ENCODE measurements around the gene MS4A15.
A peak's percentile ranks its signal among the peaks of the same experiment; 100 is the strongest.
"Not testable (repeated sequence)": the region's sequence is repeated elsewhere in the genome, so short reads cannot be mapped to it uniquely, and the experiment has no call there.

Gene MS4A15

DNA sequence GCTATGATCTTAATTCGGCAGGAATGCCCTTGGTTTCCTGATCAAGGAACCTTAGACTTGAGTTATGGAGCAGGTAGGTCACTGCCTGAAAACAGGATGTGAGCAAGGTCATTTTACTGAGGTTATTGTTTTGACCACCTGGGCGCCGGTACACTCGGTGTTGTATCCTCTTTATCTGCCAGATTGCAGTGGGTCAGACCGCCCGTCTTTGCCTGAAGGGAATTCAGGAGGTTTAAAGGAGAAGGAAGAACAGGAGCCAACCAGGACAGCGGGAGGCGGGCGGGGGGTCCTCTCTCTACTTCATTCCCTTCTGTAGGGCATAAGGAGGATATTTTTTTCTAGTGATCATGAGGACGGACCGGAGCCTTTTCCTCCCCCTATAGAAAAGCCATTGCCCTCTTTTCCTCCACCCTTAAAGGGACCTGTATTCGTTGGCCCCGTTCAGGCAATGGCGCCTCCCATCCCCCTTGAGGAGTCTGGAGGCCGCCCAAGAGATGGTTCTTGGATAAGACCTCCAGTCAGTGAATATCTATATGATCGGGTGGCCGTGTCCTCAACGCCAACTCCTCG lies 649 bp downstream of the MS4A15 start:
- no peak for DNase-seq

DNA sequence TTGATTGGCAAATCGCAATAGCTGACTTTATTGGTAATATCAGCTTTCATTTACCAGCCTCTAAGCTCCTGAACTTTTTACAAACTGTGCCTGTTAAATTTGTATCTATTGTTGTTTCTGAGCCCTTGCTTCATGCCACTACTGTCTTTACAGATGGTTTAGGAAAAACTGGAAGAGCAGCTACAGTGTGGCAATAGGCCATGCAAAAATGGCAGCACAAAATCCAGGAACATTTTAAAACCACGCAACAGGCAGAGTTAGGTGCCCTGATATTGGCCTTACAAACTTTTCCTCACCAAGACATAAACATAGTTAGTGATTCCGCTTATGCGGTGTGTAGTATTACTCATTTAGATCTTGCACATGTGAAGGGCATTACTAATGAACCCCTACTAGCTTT lies 2.0 kb downstream of the MS4A15 start:
- DNase-seq: not testable (repeated sequence)

DNA sequence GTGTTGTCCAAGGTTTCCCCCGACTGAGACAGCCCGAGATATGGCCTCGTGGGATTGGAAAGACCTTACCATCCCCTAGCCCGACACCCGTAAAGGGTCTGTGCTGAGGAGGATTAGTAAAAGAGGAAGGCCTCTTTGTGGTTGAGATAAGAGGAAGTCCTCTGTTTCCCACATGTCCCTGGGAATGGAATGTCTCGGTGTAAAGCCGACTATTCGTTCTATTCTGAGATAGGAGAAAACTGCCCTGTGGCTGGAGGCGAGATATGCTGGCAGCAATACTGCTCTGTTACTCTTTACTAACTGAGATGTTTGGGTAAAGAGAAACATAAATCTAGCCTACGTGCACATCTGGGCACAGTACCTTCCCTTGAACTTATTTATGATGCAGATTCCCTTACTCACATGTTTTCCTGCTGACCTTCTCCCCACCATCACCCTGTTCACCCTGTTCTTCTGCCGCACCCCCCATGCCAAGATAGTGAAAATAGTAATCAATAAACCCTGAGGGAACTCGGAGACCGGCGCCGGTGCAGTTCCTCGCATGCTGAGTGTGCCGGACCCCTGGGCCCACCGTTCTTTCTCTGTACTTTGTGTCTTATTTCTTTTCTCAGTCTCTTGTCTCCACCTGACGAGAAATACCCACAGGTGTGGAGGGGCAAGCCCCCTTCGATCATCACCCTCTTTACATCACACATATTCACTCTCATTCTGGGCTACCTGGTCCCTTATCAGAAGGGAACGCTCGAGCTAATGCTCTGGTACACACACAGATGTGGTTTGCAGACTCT lies 3.0 kb downstream of the MS4A15 start:
- not testable (repeated sequence) for DNase-seq

DNA sequence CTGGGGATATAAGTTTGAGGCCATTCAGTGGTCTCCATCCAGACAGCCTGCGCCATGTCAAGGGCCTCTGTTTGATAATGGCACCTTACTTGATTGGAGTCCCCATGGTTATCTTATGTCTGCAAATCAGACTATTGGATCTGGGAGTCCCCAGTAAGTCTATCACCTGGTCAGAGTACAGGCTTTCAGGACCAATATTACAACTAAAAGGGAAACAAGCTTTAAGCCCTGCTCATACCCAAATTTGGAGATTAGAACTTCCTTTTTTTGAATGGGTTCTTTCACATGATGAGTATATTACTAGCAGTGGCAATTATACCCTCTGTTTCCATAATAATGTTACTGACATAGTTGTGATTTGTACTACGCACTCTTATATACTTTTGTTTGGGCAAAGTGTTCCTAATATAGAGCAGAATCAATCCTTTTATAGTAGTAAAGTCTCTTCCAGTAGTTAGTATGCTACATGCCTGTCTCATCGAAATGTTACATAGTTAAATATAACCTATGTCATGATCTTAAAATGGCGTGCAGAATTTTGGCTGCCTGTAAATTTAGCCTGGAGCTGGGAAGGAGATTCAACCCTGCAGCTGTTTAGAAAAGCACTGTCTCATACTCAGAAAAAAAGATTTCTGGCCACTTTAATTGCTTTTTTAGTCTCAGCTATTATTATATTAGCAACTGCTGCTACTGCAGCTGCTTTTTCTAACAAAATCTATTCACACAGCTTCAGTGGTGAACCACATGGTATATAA lies 4.9 kb downstream of the MS4A15 start:
- no peak for DNase-seq

DNA sequence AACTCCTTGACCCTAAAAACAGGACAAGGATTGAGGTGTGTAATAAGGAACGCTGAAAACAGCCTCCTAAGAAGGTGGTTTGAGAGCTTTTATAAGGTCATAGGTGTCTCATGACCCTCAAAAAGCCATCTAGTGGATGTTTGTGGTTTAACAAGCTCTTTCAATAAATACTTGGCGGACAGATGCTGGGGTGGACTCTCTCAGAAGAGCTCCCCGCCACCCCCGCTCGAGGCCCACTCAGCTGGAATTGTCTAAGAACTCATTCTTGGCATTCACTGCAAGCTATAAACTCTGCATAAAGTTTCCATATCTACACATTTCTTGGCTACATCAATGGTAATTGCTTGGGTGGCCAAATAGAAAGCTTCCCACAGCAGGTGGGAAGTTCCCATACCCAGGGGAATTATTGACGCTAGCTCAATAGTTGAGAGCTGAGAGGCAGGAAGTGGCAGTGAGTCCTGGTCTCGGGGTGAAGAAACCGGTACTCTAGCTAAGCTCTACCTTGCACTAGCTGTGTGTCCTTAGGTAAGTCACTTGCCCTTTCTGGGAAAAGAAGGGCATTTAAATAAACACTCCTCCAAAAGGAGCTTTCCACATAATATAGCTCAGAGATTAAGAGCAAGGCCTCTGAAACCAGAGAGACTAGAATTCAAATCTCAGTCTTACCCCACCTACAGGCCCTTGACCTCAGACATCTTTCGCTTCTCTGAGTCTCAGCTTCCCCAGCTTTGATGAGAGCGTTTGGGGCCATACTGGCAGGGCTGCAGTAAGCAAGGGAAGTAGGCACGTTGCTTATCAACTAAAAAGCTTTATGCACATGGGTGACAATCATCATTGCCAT lies 6.4 kb downstream of the MS4A15 start:
- no peak for DNase-seq

DNA sequence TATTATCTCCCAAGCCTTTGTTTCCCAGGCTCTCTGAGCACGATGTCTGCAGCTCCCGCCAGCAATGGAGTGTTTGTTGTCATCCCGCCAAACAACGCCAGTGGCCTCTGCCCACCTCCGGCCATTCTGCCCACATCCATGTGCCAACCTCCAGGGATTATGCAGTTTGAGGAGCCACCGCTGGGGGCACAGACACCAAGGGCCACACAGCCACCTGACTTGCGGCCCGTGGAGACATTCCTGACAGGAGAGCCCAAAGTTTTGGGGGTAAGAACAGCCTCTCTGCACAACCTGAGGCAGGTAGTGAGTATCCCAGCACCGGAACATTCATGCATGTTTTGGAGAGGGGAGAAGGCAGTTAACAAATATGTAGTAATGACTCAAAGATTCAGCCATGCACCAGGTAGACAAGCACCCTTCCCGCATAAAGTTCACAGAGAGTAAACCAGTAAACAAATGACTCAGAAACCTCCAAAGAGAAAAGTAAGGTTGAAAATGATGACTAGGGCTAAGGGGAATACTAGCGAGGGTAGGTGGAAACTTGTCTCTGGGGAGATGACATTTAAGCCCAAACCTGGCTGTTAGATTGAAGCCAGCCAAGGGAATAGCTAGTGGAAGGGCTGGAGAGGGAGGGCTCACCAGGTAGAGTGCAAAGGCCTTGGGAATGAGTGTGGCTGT lies 7.2 kb downstream of the MS4A15 start:
- no peak for DNase-seq

DNA sequence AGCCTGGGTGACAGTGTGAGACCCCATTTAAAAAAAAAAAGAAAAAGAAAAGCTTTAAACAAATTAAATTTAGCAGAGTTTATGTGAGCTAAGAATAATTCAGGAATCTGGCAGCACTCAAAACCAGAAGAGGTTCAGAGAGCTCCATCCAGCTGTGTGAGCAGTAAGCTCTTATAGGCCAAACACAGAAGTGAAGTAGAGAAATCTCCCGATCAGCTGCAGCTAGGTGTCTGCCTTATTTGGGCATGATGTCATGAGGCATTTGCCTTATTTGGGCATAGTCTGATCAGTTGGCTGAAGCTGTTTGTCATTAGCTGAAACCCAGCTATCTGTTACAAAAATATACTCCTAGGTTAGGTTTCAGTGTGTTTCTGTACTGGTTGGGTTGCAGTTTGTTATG lies 8.2 kb downstream of the MS4A15 start:
- DNase-seq: no peak

DNA sequence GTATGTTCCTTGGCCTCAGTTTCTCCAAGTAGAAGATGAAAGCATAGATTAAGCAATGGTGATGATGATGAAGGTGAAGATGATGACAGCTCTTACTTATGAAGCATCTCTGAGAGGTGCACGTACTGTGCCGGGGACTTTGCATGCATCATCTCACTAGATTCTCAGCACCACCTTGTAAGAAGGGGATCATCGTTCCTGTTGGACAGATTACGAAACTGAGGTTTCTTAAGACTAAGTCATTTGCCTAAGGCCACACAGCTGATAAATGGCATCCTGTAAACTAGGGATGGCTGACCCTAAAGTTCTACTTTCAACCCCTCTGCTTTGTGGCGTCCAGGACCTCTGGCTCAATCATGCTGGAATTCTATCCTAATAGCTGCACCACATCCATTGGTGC lies 8.7 kb downstream of the MS4A15 start:
- DNase-seq: no peak

DNA sequence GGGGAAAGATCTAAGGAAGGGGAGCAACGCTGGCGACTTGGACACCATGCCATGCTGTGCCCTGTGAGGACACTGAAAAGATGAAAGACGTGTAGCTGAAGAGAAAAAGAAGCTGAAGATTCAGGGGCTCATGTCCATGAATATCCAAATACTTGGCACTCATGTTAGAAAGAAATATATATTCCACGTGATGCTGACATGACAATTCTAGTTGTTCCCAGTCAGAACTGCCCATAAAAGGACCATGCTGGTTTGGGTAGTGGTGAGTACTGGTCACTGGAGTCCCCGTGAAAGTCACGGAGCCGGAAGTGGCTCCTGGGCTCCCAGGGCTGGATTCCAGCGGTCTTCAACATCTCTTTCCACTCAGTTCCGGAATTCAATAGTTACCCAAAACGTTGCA lies 9.9 kb downstream of the MS4A15 start:
- no peak for DNase-seq

DNA sequence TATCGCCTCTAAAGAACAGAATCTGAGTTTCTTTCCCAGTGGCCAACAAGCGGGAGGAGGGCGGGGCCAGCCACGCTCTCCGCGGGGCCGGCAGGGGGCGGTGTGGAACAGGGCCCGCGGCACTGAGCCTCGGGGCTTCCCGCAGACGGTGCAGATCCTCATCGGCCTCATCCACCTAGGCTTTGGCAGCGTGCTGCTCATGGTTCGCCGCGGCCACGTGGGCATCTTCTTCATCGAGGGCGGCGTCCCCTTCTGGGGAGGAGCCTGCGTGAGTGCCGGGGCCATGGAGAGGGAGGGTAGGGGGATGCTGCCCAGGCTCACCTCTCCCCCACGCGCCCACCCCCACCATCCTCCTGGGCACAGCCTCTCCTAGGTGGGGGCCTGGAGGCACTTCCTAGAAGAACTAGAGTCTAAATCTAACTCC lies 10.7 kb downstream of the MS4A15 start:
- DNase-seq: no peak

DNA sequence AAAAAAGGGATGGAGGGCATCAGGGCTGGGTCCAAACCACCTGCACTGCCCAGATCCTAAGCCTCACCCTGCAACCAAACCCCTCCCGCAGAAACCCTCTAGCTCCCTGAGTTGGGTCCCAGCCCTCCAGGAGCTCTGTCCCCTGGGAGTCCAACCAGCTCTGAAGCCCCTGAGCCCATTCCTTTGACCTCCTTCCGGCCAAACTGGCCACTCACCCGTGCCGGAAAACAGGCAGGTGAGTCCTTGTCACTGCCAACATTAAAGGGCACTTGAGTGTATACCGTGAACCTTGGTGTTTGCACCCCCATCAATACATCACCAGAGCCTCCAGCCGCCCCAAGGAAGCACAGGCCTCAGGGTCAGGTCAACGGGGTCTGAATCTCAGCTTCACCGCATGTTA lies 11.5 kb downstream of the MS4A15 start:
- DNase-seq: no peak

DNA sequence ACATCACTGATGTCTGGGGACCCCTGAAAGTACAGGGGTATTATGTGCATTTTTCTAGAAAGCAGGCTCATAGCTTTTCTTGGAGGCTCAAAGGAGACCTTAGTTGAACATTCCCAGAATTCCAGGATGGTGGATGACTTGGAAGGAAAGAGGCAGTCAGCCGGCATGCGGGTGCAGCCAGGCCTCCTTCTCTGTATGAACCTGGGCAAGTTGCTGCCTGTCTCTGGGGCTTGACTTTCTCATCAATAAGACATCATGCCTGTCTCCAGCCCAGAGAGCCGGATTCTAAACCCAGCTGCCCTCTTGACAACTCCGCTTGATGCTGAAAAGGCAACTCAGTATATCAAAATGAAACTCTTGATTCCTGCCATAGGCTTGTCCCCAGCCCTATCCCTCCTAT lies 12.6 kb downstream of the MS4A15 start:
- DNase-seq: no peak

DNA sequence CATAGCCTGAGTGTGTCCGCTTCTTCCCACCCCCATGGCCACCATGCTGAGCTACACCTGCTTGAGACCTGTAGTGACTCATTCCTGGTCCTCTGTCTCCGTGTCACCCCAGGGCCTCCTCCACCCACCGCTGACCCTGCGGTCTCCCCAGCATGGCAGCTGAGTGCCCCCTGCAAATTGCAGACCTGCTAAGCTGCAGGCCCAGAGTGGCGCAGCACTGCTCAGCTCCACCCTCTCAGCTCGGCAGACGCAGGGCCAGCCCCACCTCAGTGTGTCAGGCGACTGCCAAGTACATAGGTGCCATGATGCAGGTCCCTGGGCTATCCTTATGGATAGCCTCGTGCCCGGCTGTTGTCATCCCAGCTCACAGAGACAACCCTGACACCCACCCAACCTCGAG lies 13.1 kb downstream of the MS4A15 start:
- no peak for DNase-seq

DNA sequence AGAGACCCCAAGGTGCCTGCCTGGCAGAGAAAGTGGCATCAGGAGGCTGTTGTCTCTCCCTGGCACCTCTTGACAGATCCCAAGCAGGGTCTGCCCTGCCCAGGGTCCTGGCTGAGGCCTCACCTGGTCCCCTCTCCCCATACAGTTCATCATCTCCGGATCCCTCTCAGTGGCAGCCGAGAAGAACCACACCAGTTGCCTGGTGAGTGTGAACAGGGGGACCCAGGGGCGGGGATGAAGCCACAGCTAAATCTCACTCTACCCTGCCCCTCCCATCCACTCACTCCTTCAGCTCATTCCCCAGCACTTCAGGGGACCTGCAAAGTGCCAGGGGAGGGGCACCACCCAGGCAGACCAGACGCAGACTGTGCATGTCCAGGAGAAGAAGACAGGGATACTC lies 14.5 kb downstream of the MS4A15 start:
- no peak for DNase-seq

DNA sequence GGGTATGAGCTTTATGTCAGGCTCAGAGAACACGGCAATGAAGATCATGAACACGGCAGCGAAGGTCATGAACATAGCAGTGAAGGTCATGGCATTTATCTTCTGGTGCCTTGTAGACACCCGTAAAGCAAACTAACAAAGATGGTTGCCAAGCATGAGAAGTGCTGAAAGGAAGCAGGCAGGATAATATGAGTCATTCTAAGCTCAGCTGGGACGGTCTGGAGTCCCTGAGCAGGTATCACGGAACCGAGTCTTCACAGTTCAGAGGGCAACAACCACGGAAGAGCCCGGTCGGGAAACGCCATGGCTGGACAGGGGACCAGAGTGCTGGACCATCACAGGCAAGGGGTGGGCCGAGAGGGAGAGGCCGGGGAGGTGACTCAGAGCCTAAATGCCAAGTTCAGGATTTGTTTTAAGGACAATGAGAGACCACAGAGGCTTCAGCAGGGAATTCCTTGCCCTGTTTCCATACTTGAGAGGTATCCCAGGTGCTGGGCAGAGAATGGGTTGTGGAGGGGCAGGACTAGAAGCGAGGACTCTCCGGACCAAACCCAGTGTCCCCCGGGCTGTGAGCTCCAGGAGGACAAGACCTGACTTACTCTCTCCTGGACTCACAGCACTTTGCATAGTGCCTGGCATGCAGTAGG lies 15.3 kb downstream of the MS4A15 start:
- DNase-seq: no peak

DNA sequence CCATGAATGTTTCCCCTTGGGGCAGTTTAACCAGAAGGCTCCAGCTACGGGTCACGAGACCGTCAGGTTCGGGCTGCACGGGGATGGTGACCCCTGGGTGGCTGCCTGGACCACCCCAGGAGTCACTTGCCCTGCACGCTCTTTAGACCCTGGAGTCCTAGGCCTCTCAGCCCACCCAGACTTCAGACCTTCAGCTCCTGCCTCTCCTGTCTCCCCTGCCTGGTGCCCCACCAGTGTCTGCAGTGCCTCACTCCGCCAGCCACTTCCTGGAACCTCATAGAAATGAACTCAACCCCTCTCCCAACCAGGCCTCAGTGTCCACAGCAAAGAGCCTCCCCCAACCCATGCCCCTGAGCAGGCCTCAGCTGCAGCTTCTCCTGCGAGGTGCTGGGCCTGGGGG lies 16.0 kb downstream of the MS4A15 start:
- no peak for DNase-seq

DNA sequence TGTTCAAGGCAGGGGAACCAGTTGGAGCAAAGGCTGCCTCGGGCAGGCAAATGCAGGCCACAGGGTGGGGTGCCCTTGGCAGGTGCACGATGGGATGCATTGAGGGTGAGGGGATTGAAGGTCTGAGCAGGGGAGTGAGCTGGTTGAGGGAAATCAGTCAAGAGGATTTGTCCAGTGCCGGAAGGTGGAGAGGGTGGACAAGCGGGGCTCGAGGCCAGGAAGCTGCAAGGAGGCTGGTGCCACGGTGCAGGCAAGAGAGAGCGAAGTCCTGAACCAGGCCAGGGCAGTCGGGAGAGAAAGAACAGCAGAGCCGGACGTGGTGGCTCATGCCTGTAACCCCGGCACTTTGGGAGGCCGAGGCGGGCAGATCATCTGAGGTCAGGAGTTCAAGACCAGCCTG lies 18.1 kb downstream of the MS4A15 start:
- DNase-seq: no peak

DNA sequence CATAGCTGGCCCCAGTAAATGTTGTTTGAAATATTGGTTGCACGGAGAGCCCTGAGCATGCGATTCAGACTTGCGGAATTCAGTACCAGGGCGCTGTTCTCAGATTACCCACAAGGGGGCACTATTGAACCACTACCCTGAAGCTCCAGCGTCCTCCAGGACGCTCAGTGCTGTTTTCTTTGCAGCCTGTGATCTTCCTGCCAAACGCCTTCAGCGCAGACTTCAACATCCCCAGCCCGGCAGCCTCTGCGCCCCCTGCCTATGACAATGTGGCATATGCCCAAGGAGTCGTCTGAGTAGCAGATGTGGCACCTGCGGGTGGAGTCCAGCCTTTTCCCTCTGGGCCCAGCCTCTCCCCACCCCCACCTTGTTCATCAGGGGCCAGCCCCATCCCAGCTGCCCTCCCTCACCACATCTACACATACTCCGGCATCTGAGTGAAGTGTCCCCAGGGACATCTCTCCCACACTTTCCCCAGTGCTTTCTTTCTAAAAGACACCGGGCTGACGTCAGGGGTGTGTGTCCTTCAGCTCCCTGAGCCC lies 18.8 kb downstream of the MS4A15 start:
- DNase-seq: peak; percentile 95

DNA sequence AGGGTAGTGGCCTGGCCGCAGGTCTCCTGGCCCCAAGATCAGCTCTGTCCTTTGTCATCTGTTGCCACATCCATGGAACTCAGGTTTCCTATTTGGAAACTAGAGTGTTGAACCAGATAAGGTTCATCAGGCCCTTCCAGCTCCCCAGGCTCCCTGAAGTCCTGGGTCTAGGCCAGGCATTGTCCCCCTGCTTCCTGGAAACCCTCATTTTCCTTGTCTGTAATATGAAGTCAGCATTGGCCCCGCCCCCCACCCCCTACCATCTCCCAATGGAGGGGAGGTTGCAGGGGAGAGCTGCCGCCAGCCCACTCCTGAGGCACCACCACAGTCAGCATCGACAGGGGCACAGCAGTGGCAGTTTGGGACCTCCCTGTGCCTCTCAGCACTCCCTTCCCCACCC lies 19.5 kb downstream of the MS4A15 start:
- no peak for DNase-seq

DNA sequence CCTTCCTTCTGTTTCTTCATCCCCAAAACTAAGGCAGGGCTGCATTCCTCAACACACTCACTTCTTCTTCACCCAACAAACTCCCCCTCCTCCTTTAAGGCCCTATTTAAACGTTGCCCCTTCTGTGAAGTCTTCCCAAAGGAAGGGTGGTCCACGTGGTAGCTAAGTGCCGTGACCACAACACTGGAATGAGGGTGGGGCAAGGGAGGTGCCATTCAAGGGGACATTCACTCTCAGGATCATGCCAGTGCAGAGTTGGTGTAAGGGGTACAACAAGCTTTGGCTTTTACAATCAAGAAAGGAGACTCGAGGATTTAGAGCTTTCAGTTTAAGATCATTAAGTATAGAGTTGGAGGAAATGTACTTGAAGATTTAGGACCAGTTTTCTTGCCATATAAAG lies 20.4 kb downstream of the MS4A15 start:
- DNase-seq: no peak

DNA sequence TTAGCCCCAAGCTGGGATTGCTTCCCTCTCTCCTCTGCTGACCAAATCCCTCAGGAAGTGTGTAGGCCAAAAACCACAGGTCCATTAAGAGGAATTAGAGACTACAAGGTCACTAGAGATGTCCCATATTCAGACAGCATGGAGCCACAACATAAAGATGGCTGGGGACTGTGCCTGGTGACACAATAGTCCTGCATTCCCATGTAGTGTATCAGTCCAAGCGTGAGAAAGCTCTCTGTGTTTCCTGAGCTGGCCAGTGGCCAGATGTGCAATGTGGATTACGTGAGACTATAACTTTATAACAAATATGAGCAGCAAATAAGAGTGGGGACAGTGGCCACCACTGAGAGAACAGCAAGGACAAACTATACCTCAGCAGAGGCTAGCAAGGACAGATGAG lies 20.9 kb downstream of the MS4A15 start:
- DNase-seq: no peak

DNA sequence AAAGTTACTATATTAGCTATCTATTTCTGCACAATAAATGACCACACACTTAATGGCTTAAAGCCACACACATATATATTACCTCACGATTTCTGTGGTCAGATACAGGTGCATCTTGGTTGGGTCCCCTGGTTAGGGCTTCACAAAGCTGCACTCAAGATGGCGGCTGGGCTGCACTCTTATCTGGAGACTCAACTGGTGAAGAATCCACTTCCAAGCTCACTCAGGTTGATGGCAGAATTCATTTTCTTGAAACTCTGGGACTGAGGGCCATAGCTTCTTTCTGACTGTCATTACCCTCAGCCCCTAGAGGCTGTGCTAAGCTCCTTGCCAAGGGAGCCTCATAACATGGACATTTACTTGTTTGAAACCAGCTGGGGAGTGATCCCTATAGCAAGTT lies 23.4 kb downstream of the MS4A15 start:
- DNase-seq: no peak

Measured in islet precursor cell (in vitro differentiated cells).